Right ventricle myocardium superior (tissue), 1 donor: ENCODE results near the gene ADGRB2. TPM values are rescaled to one million over a fixed set of nuclear protein-coding genes. Genes with fewer than 3 reads are reported as not detected.

Experiments used
- ATAC-seq: fragments of 200-7000 bp; cut with Tn5 transposase; one replicate; pipeline ENCODE4 v1.9.1; 2020; ENCODE audit warnings: mild to moderate bottlenecking; ENCODE audit not compliant: poor library complexity
- DNase-seq: peaks from one replicate; pipeline ENCODE4 v3.0.0-alpha.2; 2020
- intact Hi-C: fragments of 100-400 bp; cut with DNase I; formaldehyde crosslinking; loops from one replicate; pipeline ENCODE4 v1.11.2; 2022
- total RNA-seq: library from RNA; stranded (reverse); fragmentation: NEBNext Ultra II Directional; extraction: Animal tissue kit (Norgen Biotek cat#: 25700); gene quantifications from one replicate; pipeline ENCODE4 v1.2.1, GENCODE V29; 2021
- donor health status: DM: no; HTN: yes; CAD: no; lungs with severe emphysema.

Gene ADGRB2
- total RNA-seq, 1 donor from 2014 or later = 14.7 TPM

DNA sequence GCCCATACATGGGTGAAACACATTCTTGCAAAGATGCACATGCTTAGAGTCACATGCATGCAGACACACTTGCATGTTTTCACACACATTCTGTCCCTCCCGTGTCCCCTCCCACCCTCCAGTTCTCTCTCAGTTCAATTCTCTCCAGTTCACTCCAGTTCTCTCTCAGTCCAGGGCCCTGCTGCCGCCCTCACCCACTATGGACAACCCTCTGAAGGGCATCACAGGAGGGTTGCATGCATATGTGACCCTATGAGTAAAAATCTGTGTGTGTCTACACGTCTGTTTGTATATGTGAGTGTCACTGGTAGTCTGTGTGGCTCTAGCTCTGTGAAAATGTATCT lies 21.8 kb upstream of the ADGRB2 start:
- intact Hi-C loops = loop anchor here (10.0 kb wide), 1 partner anchor 221 kb away; no protein-coding TSS in a partner anchor
- DNase-seq = no peak
- ATAC-seq = no peak

DNA sequence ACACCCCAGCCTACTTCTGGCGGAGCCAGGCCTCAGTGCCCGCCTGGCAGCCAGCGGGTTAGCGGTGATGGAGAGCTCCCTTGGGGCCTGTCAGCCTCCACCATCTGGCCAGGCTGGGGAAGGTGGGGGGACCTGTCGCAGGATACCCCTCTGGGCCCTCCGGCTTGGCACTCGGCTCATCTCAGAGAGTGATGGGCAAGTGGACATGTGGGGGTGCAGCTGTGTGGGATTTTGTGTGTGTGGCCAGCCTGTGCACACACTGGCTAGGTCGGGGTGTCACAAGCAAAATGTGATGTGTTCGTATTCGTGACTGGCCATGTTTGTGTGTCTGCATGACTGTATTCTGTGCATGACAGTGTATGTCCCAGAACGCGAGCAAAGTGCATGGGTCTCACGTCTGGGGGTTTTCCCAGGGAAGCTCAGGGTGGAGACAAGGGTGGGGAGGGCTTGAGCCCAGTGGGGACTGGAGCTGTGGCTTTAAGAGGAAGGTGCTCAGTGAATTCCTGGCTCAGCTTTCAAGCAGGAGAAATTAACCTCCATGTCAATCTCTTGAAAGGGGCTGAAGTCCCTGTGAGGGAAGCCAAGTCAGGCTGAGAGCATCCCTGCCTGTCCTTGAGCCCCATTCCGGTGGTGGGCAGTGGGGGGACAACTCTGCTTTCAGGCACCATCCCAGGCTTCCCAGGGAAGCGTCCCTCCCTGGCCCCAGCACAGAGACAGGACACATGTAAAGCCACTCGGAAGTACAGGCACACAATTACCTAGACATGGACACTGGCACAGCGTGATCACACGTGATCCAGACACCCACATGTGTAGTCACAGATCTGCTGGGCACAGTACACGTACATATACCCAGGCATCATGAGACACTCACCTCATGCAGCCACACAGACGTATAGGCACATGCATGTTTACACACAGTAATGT lies 21.1 kb upstream of the ADGRB2 start:
- ATAC-seq (no peak), DNase-seq (no peak)
- intact Hi-C loops = loop anchor here (10.0 kb wide), 1 partner anchor 220 kb away; no protein-coding TSS in a partner anchor

DNA sequence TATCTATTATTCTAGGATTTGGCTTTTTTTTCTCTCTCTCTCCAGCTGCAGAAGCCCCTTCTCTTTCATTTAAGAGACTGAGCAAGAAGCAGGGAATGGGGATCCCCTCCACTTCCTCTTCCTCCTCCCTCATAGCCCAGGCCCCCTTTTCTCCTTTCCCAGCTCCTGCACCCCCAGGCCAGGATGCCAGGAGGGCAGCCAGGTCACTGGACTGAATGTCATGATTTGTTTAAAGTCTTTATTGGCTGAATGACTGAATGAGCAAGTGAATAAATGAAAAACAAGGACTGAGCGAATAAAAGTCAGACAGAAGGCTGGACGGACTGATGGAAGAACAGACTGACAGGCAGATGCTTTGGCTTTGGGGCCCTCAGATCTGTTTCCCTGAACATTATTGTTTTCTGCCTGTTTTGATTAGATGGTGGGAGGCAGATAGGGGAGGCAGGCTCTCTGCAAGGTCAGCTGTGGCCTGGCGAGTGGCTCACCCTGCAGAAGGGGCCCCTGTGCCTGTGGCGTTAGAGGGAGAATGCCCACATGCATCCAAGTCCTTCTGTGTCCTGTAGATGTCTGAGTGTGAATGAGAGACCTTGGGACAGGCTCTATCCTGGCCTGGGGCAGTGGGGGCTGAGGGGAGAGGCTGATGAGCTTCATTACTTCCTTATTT lies 20.3 kb upstream of the ADGRB2 start:
- intact Hi-C loops = loop anchor here (10.0 kb wide), 1 partner anchor 220 kb away; no protein-coding TSS in a partner anchor
- ATAC-seq = no peak
- no peak for DNase-seq

DNA sequence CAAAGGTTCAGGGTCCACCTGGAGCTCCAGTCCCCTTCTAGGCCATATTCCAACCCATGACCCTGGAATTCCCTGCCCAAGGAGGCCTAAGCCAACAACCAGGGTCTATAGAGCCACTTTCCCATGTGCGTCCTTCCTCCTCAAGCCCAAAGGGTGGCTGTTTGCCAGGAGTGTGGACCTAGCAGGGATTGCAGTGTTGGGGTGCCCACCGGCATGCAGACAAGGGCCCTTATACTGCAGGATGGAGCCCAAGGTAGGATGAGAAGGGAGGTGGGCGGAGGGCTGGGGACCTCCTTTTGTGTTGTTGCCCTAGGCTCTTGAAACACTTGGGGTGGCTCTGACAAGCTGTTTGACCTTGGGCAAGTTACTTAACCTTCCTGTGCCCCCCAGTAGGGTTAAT lies 19.7 kb upstream of the ADGRB2 start:
- intact Hi-C loops = loop anchor here (10.0 kb wide), 1 partner anchor 219 kb away; no protein-coding TSS in a partner anchor
- DNase-seq (no peak), ATAC-seq (no peak)

DNA sequence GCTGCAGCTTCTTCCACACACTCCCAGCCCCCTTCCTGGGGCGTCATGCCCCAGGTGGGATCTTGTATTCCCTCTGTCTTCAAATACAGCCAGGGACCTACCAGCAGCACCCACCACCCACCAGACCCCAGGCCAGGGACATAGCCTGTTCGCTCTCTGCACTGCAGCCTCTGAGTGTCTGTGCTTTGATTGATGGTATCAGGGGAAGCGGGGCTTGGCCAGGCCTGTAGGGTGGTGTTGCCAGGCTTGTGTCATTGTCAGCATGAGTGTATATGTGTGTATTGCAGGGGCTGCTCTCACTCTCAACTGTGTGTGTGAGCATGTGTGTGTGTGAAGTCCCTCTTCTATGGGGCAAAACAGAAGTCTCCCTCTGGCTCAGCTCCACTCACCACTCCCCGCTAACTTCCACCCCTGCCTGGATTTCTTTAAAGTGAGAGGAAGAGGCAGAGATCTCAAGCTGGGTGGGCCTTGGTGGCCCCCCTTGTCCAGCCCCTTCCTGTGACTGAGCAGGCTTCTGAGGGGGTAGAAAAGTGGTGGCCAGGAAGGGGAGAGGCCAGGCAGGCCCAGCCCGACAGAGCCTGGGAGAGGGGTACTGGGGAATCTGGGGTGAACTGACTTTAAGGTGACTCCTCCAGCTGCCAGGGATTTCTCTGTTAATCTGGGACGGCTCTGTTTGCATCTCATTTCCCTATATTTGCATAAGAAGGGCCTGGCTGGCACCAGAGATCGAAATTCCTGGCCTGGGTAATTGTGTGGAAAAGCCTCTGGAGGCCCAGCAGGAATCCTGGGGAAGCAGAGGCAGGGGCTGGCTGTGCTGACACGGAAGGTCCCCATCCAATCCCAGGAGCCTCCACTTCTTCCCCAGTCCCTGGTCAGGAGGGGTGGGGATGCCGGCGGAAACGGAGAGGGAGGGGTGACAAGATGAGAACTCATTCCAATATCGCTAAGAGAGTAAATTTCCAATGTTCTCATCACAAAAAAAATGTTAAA lies 18.6 kb upstream of the ADGRB2 start:
- intact Hi-C loops = loop anchor here (10.0 kb wide), 1 partner anchor 218 kb away; no protein-coding TSS in a partner anchor
- ATAC-seq (no peak), DNase-seq (peak; percentile 24)

DNA sequence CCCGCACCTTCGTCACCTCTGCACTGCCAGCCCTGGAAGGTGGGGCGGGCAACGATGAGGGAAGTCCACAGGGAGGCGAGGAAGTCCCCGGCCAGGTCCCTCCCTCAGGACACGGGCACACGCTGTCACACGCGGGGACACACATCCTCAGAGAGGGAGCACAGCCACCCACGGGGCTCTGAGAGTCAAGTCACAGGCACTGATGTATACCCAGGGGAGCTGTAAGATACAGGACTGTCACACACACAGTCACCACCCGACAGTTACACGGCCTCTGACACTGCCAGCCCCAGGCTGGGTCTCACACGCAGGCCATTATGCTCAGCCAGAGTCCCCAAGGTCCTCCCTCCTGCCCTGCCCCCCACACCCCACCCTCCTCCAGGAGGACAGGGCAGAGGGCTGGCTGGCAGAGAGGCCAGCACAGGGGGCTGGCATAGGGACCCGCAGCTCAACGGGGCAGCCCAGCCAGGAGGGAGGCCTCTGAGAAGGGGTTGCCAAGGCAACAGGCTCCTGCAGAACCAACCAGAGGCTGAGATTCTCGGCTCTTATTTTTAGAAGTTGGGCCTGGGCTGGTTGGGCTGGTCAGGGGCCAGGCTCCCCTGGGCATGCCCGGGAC lies 17.7 kb upstream of the ADGRB2 start:
- DNase-seq = peak; percentile 34
- intact Hi-C loops = loop anchor here (10.0 kb wide), 1 partner anchor 217 kb away; no protein-coding TSS in a partner anchor
- ATAC-seq = no peak

DNA sequence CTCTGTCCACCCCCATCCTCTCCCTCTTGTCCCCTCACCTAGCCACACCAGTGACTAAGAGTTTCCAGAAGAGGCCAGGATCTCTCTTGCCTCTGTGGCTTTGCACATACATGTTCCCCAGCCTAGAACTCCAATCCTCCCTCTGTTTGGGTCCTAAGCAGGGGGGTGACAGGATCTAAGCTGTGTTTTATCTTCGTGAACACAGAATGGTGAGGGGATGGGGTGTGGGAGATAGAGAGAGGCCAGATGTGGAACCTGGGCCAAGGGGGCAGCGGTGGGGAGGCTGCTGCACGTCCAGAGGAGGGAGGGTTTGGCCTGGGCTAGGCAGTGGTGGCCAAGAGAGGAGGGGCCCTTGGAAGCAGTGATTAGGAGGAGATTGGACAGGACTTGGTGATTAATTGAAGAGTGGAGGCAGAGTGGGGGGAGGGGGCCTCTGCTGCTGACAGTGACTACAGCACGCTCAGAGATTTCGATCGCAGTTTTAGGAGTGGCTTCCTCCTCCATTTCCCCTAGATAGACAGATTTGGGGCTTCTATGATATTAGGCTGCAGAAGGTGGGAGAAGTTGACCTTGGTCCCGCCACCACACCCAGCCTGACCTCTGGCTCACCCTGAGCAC lies 17.1 kb upstream of the ADGRB2 start:
- intact Hi-C loops = loop anchor here (10.0 kb wide), 1 partner anchor 216 kb away; no protein-coding TSS in a partner anchor
- ATAC-seq = no peak
- peak; percentile 40 for DNase-seq

DNA sequence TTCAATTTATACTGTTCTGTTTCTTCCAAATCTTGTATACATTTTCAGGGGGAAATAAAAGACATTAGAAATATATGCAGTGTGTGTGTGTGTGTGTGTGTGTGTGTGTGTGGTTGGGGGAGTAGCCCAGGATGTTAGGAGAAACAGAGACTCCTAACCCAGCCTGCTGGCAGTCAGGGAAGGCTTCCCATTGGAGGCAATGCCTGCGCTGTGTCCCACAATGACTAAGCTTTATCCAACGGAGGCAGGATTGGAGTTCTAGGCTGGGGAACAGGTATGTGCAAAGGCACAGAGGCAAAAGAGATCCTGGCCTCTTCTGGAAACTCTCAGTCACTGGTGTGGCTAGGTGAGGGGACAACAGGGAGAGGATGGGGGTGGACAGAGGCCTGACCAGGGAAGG lies 16.5 kb upstream of the ADGRB2 start:
- no peak for ATAC-seq
- DNase-seq = peak; percentile 4
- intact Hi-C loops = loop anchor here (10.0 kb wide), 1 partner anchor 216 kb away; no protein-coding TSS in a partner anchor

DNA sequence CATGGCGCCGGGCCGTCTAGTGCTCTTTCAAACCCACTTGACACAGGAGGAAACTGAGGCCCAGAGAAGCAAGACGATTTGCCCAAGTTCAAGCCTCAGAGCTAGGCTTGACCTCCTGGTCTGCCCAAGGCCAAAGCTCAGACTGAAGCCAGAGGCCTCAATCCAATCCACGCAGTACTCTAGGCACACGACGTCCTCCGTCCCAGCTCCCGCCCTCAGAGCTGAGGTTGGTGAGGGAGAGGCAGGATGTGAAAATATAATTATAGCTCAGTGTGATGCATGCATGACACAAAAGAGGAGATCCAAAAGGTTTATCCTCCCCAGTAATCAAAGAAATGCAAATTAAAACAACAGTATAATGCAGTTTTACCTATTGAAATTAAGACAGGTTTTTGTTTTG lies 15.5 kb upstream of the ADGRB2 start:
- intact Hi-C loops = loop anchor here (10.0 kb wide), 1 partner anchor 215 kb away; no protein-coding TSS in a partner anchor
- DNase-seq (peak; percentile 3), ATAC-seq (no peak)

DNA sequence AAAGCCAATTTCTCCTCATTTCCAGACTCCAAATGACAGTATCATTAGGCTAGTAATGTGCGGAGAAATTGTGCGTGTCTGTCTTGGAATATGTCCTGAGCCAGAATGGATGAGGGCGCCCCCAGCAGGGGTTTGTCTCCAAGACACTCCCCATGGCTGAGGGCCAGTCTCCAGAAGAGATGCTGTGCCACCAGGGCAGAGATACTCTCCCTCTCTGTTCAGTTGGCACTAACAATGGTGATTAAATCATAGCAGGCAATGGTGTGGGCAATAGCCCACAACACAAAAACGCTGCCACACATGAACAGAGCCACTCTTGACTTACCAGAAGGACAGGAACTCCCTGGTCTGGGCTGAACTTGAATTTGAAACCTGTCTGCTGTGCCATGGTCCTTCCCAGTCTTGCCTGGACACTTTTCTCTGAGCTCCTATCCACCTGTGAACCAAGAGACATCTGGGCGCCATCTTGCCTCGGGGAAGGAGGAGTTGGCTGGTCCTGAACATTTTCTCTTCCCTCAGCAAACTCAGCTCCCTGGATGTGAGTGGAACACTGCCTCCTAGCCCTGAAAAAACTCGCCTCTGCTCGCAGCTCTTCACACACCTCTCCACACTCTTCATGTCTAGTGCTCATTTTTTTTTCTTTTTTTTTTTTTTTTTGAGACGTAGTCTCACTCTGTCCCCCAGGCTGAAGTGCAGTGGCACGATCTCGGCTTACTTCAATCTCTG lies 14.8 kb upstream of the ADGRB2 start:
- intact Hi-C loops = no loop called here
- DNase-seq = no peak
- no peak for ATAC-seq

DNA sequence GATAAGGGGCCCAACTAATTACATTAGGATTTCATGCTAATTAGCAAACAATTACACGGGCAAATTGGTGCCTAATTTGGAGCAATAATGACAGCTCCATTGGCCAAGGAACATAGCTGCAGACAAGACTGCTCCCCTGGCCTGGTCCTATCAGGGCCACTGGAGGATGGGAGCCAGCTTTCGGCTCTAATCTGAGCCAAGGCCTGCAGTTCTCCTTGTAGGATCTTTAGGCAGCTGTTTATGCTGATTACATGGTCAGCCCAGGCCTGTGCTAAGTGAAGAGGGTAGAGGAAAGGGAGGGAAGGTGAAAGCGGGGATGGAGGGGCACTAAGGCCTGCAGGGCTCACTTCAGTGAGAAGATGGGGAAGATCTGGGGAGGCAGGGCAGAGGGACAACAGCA lies 12.4 kb upstream of the ADGRB2 start:
- no peak for DNase-seq
- intact Hi-C loops = no loop called here
- ATAC-seq = no peak

DNA sequence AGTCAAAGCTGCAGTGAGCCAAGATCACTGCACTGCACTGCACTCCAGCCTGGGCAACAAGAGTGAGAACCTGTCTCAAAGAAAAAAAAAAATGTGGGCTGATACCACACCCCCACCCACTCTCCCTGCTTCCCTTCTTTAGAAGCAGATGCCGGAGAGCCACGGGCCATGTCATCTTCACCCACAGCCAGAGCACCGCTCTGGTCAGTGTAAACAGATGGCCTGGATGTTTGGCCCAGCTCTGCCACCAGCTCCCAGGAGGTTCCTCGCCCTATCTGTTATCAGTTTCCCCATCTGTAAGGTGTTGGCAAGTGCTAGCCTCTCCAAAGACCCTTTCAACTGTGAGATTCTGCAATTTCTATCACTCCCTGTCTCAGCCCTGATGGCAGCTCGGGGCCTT lies 11.9 kb upstream of the ADGRB2 start:
- DNase-seq = no peak
- ATAC-seq = no peak
- intact Hi-C loops = no loop called here

DNA sequence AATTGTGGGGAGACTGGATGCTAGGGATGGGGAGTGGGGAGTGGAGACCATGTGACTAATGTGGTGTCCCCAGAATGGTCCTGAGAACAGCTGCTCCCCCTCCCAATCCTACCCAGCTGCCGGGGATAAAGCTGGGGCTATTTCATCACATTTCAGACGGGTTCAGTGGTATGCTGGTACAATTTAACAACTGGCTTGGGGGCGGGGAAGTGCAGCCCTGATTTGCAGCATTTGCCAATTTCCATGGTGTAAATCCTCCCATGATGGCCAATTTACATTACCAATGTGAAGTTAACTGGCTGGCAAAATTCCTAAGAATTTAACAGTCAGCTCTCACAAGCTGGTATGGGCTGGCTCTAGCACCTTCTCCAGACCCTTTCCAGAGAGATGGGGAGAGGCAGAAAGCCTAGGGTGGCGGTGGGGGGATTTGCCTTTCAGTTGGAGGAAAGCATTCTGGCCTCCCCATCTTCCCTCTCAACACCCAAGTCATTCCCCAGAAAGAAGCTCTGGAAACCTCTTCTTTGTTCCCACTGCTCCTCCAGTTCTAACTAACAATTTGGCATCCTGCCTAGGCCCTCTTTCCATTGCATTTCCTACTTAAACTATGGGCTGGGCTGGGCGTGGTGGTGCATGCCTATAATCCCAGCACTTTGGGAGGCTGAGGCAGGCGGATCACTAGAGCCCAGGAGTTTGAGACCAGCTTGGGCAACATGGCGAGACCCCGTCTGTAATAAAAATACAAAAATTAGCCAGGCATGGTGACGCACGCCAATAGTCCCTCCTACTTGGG lies 11.3 kb upstream of the ADGRB2 start:
- ATAC-seq = no peak
- no peak for DNase-seq
- intact Hi-C loops = no loop called here

DNA sequence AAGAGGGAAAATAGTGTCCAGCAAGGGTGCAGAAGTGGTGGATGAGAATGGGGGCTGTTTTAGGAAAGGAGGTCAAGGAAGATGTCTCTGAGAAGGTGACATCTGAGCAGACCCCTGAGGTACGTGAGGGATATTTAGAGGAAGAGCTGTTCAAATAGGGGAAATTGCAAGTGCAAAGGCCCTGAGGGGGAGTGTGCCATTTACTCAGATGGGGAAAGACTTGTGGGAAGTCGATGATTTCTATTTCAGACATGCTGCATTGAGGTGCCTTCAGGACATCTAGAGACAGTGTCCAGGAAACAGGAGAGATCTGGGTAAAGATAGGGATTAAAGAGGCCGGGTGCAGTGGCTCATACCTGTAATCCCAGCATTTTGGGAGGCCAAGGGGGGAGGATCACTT lies 10.4 kb upstream of the ADGRB2 start:
- DNase-seq (no peak), ATAC-seq (no peak)
- intact Hi-C loops = no loop called here

DNA sequence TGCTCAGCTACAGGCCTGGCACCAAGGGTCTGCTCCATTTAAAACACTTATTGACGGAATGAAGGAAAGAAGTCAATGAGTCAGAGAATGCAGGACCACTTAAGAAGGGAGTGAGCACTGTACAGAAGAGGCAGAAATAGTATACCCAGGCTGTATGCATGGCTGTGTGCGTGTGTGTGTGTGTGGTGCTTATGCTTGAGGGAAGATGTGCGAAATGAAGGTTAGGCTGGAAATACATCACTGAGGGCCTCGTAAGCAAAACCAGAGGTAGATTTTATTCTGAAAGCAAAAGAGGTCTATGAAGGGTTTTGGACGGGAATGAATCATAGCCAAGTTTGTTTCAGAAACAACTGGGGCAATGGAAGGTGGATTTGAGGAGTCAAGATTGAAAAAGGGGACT lies 9.7 kb upstream of the ADGRB2 start:
- ATAC-seq (no peak), DNase-seq (no peak)
- intact Hi-C loops = no loop called here

DNA sequence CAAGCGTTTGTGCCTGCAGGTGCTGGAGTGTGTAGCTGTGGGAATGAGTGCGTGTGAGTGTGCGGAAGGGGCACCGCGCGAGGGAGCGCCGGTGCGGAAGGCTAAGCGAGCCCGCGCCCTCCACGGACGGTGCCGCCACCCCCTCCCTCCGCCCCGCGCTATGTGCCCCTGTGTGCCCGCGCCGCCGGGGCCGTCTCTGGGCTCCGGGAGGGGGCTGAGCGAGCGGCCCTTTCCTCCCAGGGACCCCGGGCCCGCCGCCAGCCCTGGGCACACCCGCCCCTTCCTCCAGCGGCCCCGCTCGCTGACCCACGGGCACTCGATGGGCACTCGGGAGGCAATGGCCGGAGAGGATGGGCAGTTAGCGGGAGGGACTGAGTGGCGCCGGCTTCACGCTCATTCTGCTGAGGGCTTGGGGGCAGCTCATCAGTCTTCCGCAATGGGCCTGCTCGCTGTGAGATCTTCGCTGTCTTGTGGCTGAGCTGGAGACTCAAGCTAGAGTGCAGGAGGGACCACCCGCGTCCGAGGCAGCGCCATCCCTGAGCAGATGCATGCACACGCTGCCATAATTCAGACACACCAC lies 8.6 kb upstream of the ADGRB2 start:
- intact Hi-C loops = no loop called here
- DNase-seq = peak; percentile 30
- no peak for ATAC-seq
